HCT116 (cell line): Measurements from ENCODE around the gene RADIL. TPM values are rescaled to one million over a fixed set of nuclear protein-coding genes. Genes with fewer than 3 reads are reported as not detected.

Experiments
- ATAC-seq: fragments of 200-7000 bp; cut with Tn5 transposase; 2 replicates; pipeline ENCODE4 v1.9.1; 2020; ENCODE audit warnings: mild to moderate bottlenecking, moderate library complexity
- BruUV-seq: library from RNA; stranded (reverse); fragments of 400-500 nt; replicated peaks from 2 replicates; lab custom pipeline; 2021; lab: Mats Ljungman, UMichigan
- CTCF ChIA-PET: fragments of 300-600 bp; sonication (Branson Sonifier 250); formaldehyde crosslinking; loops from one replicate; lab custom pipeline; 2021; ENCODE audit warnings: antibody characterized with exemption; lab: Charles Lee
- POLR2A ChIA-PET: fragments of 300-600, 350-600 bp; sonication (Branson Sonifier 250); formaldehyde crosslinking; loops from one replicate; lab custom pipeline; 2021; ENCODE audit warnings: antibody characterized with exemption; lab: Charles Lee
- RAD21 ChIA-PET, 2 experiments: fragments of 300-600 bp; sonication (Branson Sonifier 250); formaldehyde crosslinking; loops; one replicate each; lab custom pipeline; 2023; ENCODE audit warnings: low total read pairs in 2 of 2; ENCODE audit not compliant: uncharacterized antibody in 2 of 2, unreplicated experiment in 2 of 2, low non-redundant PET in 1 of 2; lab: Charles Lee
- DNase-seq: peaks from one replicate; pipeline ENCODE4 v3.0.0-alpha.2; 2010; ENCODE audit warnings: low read depth, low spot score
- H2AFZ ChIP-seq: fragments of 200-600 bp; shearing (Covaris generic), sonication (generic); 2 replicates; pipeline ENCODE4 v1.6.1; 2017; ENCODE audit warnings: low read depth, mixed run types, mixed read lengths, antibody characterized with exemption, low read length; ENCODE audit not compliant: poor library complexity, severe bottlenecking
- H3K27ac ChIP-seq: 2 replicates; pipeline ENCODE4 v1.5.1; 2012; ENCODE audit warnings: low read depth, low read length
- H3K27me3 ChIP-seq: fragments of 200-600 bp; sonication (generic); 2 replicates; pipeline ENCODE4 v1.6.1; 2016; ENCODE audit warnings: mixed run types, low read length, mixed read lengths; ENCODE audit not compliant: insufficient read depth
- H3K36me3 ChIP-seq, 2 experiments: fragments of 200-500 bp in 1 of 2; fragments of 200-600 bp in 1 of 2; sonication (Bioruptor generic) in 1 of 2; sonication (generic) in 1 of 2; 2 replicates each; pipeline versions ENCODE4 v1.5.1 to v1.6.1; 2014 to 2016; ENCODE audit warnings: low read length in 2 of 2, inconsistent platforms in 1 of 2, mixed read lengths in 1 of 2, mixed run types in 1 of 2; ENCODE audit not compliant: insufficient read depth in 2 of 2, control insufficient read depth in 1 of 2
- H3K4me1 ChIP-seq, 2 experiments: fragments of 200-600 bp in 1 of 2; sonication (generic) in 1 of 2; 2 replicates each; pipeline versions ENCODE4 v1.5.1 to v1.6.1; 2012 to 2017; ENCODE audit warnings: low read length in 2 of 2, inconsistent platforms in 1 of 2, mild to moderate bottlenecking in 1 of 2, mixed read lengths in 1 of 2, mixed run types in 1 of 2, moderate library complexity in 1 of 2; ENCODE audit not compliant: insufficient read depth in 2 of 2, control insufficient read depth in 1 of 2
- H3K4me2 ChIP-seq: fragments of 200-600 bp; sonication (generic); 2 replicates; pipeline ENCODE4 v1.6.1; 2017; ENCODE audit warnings: mixed run types, low read length, mixed read lengths
- H3K4me3 ChIP-seq, 2 experiments: fragments of 200-600 bp in 1 of 2; sonication (generic) in 1 of 2; replicated peaks in 1 of 2; 2 replicates each; pipeline ENCODE4 v1.5.1; 2011 to 2016; ENCODE audit warnings: low read length in 2 of 2, control low read depth in 1 of 2, low read depth in 1 of 2, mild to moderate bottlenecking in 1 of 2, mixed read lengths in 1 of 2, mixed run types in 1 of 2
- H3K79me2 ChIP-seq: fragments of 200-600 bp; sonication (generic); 2 replicates; pipeline ENCODE4 v1.6.1; 2017; ENCODE audit warnings: mild to moderate bottlenecking, mixed run types, low read length, moderate library complexity, mixed read lengths; ENCODE audit not compliant: insufficient read depth
- H3K9ac ChIP-seq: fragments of 200-600 bp; sonication (generic); 2 replicates; pipeline ENCODE4 v1.6.1; 2016; ENCODE audit warnings: low read length, mixed read lengths
- H3K9me2 ChIP-seq: fragments of 200-600 bp; sonication (generic), shearing (Covaris generic); 2 replicates; pipeline ENCODE4 v1.6.1; 2017; ENCODE audit warnings: mixed run types, mild to moderate bottlenecking, moderate library complexity; ENCODE audit not compliant: insufficient read depth
- H3K9me3 ChIP-seq, 2 experiments: fragments of 200-500 bp in 1 of 2; fragments of 200-600 bp in 1 of 2; sonication (Bioruptor generic) in 1 of 2; sonication (generic) in 1 of 2; 2 replicates each; pipeline ENCODE4 v1.6.1; 2014 to 2017; ENCODE audit warnings: low read length in 2 of 2, mixed read lengths in 2 of 2, inconsistent platforms in 1 of 2, low read depth in 1 of 2, mild to moderate bottlenecking in 1 of 2, mixed run types in 1 of 2, moderate library complexity in 1 of 2; ENCODE audit not compliant: control insufficient read depth in 1 of 2, insufficient read depth in 1 of 2
- H4K20me1 ChIP-seq: fragments of 200-600 bp; sonication (generic), shearing (Covaris generic); 2 replicates; pipeline ENCODE4 v1.6.1; 2017; ENCODE audit warnings: mixed run types, mild to moderate bottlenecking, moderate library complexity; ENCODE audit not compliant: insufficient read depth
- CBX3 ChIP-seq: IDR thresholded peaks from 2 replicates; pipeline ENCODE4 v1.6.1; 2012; ENCODE audit warnings: low read depth
- CEBPB ChIP-seq: IDR thresholded peaks from 2 replicates; pipeline ENCODE4 v1.6.1; 2012; ENCODE audit warnings: low read depth
- EGR1 ChIP-seq: IDR thresholded peaks from 2 replicates; pipeline ENCODE4 v1.6.1; 2012; ENCODE audit warnings: low read depth
- EZH2 ChIP-seq: fragments of 200-600 bp; sonication (generic); IDR thresholded peaks from 2 replicates; pipeline ENCODE4 v1.6.1; 2017; ENCODE audit warnings: antibody characterized with exemption, mixed run types
- FOSL1 ChIP-seq: IDR thresholded peaks from 2 replicates; pipeline ENCODE4 v1.6.1; 2012; ENCODE audit warnings: low read depth
- MAX ChIP-seq: IDR thresholded peaks from 2 replicates; pipeline ENCODE4 v1.6.1; 2012
- POLR2A ChIP-seq: IDR thresholded peaks from 2 replicates; pipeline ENCODE4 v1.7.0; 2011; ENCODE audit warnings: borderline replicate concordance; ENCODE audit not compliant: insufficient read depth, insufficient read length; ENCODE audit errors: extremely low read depth
- SP1 ChIP-seq: IDR thresholded peaks from 2 replicates; pipeline ENCODE4 v1.6.1; 2012; ENCODE audit warnings: low read depth
- TCF7L2 ChIP-seq: IDR thresholded peaks from 2 replicates; pipeline ENCODE4 v1.7.0; 2011; ENCODE audit warnings: borderline replicate concordance, inconsistent platforms; ENCODE audit not compliant: insufficient read depth, insufficient read length; ENCODE audit errors: extremely low read depth
- YY1 ChIP-seq: IDR thresholded peaks from 2 replicates; pipeline ENCODE4 v1.6.1; 2011; ENCODE audit warnings: low read length, low read depth, moderate library complexity, mild to moderate bottlenecking; ENCODE audit not compliant: insufficient replicate concordance; ENCODE audit errors: extremely low read depth
- ZFX ChIP-seq: fragments of 450-650 bp; IDR thresholded peaks from 2 replicates; pipeline ENCODE4 v1.6.1; 2017
- intact Hi-C: fragments of 100-400 bp; cut with micrococcal nuclease; formaldehyde crosslinking; loops from 2 replicates; pipeline ENCODE4 v1.10.0; 2022
- total RNA-seq: library from RNA; stranded (reverse); gene quantifications from one replicate; pipeline ENCODE4 v1.2.1, GENCODE V29; 2021; ENCODE audit not compliant: unreplicated experiment
- TF ChIP-seq, protein P1 (sequence below): IDR thresholded peaks from 2 replicates; pipeline ENCODE4 v1.6.1; 2011; ENCODE audit warnings: mild to moderate bottlenecking, low read length, moderate library complexity; ENCODE audit not compliant: insufficient replicate concordance; ENCODE audit errors: extremely low read depth
- TF ChIP-seq, protein P2 (sequence below), 3 experiments: fragments of 200-600 bp in 1 of 3; sonication (generic) in 1 of 3; IDR thresholded peaks in 2 of 3; conservative IDR thresholded peaks in 1 of 3; 2 replicates each; pipeline ENCODE4 v1.5.1; 2012 to 2017; ENCODE audit warnings: low read depth in 2 of 3, low read length in 2 of 3, antibody characterized with exemption in 1 of 3, borderline replicate concordance in 1 of 3, control low read depth in 1 of 3, mild to moderate bottlenecking in 1 of 3, mixed read lengths in 1 of 3, mixed run types in 1 of 3, moderate library complexity in 1 of 3; ENCODE audit not compliant: insufficient read depth in 1 of 3
- TF ChIP-seq, protein P3 (sequence below): IDR thresholded peaks from 2 replicates; pipeline ENCODE4 v1.6.1; 2012
- TF ChIP-seq, protein P4 (sequence below): IDR thresholded peaks from 2 replicates; pipeline ENCODE4 v1.6.1; 2012; ENCODE audit warnings: low read depth

RADIL gene
- total RNA-seq, 1 experiment from 2014 or later: 5.3 TPM

GRCh38 chr7:4758111-4758510 is 125.4 kb downstream of the RADIL start:
- ChIA-PET RAD21 (no interaction called here), CTCF (no interaction called here)
- Histone ChIP-seq H3K9me2 (no peaks in the 10 kb centered on the region), H3K27ac (no peak overlapping the region), H4K20me1 (no peaks in the 10 kb centered on the region), H3K9me3 (no peaks in the 10 kb centered on the region)
- no peak for ATAC-seq
- TF ChIP-seq TCF7L2 (no peak), SP1 (no peak), MAX (no peak), EZH2 (no peak), CBX3 (no peak), FOSL1 (no peak), YY1 (no peak), CEBPB (no peak), POLR2A (no peak), ZFX (no peak), EGR1 (no peak)
- TF ChIP-seq, protein P1, sequence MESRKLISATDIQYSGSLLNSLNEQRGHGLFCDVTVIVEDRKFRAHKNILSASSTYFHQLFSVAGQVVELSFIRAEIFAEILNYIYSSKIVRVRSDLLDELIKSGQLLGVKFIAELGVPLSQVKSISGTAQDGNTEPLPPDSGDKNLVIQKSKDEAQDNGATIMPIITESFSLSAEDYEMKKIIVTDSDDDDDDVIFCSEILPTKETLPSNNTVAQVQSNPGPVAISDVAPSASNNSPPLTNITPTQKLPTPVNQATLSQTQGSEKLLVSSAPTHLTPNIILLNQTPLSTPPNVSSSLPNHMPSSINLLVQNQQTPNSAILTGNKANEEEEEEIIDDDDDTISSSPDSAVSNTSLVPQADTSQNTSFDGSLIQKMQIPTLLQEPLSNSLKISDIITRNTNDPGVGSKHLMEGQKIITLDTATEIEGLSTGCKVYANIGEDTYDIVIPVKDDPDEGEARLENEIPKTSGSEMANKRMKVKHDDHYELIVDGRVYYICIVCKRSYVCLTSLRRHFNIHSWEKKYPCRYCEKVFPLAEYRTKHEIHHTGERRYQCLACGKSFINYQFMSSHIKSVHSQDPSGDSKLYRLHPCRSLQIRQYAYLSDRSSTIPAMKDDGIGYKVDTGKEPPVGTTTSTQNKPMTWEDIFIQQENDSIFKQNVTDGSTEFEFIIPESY: no peak
- TF ChIP-seq, protein P2, sequence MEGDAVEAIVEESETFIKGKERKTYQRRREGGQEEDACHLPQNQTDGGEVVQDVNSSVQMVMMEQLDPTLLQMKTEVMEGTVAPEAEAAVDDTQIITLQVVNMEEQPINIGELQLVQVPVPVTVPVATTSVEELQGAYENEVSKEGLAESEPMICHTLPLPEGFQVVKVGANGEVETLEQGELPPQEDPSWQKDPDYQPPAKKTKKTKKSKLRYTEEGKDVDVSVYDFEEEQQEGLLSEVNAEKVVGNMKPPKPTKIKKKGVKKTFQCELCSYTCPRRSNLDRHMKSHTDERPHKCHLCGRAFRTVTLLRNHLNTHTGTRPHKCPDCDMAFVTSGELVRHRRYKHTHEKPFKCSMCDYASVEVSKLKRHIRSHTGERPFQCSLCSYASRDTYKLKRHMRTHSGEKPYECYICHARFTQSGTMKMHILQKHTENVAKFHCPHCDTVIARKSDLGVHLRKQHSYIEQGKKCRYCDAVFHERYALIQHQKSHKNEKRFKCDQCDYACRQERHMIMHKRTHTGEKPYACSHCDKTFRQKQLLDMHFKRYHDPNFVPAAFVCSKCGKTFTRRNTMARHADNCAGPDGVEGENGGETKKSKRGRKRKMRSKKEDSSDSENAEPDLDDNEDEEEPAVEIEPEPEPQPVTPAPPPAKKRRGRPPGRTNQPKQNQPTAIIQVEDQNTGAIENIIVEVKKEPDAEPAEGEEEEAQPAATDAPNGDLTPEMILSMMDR (IDR thresholded peaks at IDR 0.05 in 2 of 3, conservative IDR thresholded peaks at IDR 0.05 in 1 of 3; ENCODE audit: borderline replicate concordance in 1 of 3, insufficient read depth in 1 of 3, low read depth in 2 of 3, low read length in 2 of 3): no peak
- TF ChIP-seq, protein P3, sequence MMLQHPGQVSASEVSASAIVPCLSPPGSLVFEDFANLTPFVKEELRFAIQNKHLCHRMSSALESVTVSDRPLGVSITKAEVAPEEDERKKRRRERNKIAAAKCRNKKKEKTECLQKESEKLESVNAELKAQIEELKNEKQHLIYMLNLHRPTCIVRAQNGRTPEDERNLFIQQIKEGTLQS: no peak
- TF ChIP-seq, protein P4, sequence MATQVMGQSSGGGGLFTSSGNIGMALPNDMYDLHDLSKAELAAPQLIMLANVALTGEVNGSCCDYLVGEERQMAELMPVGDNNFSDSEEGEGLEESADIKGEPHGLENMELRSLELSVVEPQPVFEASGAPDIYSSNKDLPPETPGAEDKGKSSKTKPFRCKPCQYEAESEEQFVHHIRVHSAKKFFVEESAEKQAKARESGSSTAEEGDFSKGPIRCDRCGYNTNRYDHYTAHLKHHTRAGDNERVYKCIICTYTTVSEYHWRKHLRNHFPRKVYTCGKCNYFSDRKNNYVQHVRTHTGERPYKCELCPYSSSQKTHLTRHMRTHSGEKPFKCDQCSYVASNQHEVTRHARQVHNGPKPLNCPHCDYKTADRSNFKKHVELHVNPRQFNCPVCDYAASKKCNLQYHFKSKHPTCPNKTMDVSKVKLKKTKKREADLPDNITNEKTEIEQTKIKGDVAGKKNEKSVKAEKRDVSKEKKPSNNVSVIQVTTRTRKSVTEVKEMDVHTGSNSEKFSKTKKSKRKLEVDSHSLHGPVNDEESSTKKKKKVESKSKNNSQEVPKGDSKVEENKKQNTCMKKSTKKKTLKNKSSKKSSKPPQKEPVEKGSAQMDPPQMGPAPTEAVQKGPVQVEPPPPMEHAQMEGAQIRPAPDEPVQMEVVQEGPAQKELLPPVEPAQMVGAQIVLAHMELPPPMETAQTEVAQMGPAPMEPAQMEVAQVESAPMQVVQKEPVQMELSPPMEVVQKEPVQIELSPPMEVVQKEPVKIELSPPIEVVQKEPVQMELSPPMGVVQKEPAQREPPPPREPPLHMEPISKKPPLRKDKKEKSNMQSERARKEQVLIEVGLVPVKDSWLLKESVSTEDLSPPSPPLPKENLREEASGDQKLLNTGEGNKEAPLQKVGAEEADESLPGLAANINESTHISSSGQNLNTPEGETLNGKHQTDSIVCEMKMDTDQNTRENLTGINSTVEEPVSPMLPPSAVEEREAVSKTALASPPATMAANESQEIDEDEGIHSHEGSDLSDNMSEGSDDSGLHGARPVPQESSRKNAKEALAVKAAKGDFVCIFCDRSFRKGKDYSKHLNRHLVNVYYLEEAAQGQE: no peak
- TF ChIP-seq, all 23 proteins: peak for 0
- Histone ChIP-seq H3K36me3 (peaks cover 41 to 48% of the 10 kb centered on the region in 2 experiments), H3K4me1 (peaks cover 0 to 9% of the 10 kb centered on the region in 2 experiments; a peak in 1 of 4 replicates), H3K4me3 (no peak overlapping the region), H3K79me2 (peaks cover 8% of the 10 kb centered on the region; the same call in 1 of the 2 replicates), H3K4me2 (no peak overlapping the region), H3K27me3 (no peaks in the 10 kb centered on the region), H2AFZ (no peak overlapping the region), H3K9ac (no peak overlapping the region)
- BruUV-seq: no TSS peak
- no peak for DNase-seq
- intact Hi-C loops: no loop called here
- POLR2A ChIA-PET: interaction anchor here (0.7 kb wide), 1 partner anchor 127 kb away, joined by 3 read pairs; no protein-coding TSS in a partner anchor
